PC-3 (cell line): ENCODE results near the gene PSMG3. TPM values are rescaled to one million over a fixed set of nuclear protein-coding genes. Genes with fewer than 3 reads are reported as not detected.

Experiments used
- ATAC-seq: fragments of 200-7000 bp; cut with Tn5 transposase; 2 replicates; pipeline ENCODE4 v1.9.1; 2020; ENCODE audit warnings: mild to moderate bottlenecking, moderate library complexity
- BruUV-seq: library from RNA; stranded (reverse); fragments of 400-500 nt; replicated peaks from 2 replicates; lab custom pipeline; 2021; lab: Mats Ljungman, UMichigan
- CTCF ChIA-PET: fragments of 300-600 bp; sonication (Branson Sonifier 250); formaldehyde crosslinking; loops from one replicate; lab custom pipeline; 2022; ENCODE audit warnings: antibody characterized with exemption; lab: Charles Lee
- POLR2A ChIA-PET: fragments of 300-600 bp; sonication (Branson Sonifier 250); formaldehyde crosslinking; loops from one replicate; lab custom pipeline; 2022; ENCODE audit warnings: antibody characterized with exemption; ENCODE audit not compliant: unreplicated experiment; lab: Charles Lee
- DNase-seq: peaks from one replicate; pipeline ENCODE4 v3.0.0-alpha.2; 2015
- H2AFZ ChIP-seq: fragments of 300-600 bp; sonication (generic); 2 replicates; pipeline ENCODE4 v1.6.0; 2016; ENCODE audit warnings: antibody characterized with exemption, low read length
- H3F3A ChIP-seq: fragments of 300-600 bp; sonication (generic); one replicate; pipeline ENCODE4 v1.6.0; 2017; ENCODE audit warnings: antibody characterized with exemption, low read length, control low read depth, mild to moderate bottlenecking; ENCODE audit not compliant: unreplicated experiment
- H3K27ac ChIP-seq: fragments of 300-600 bp; sonication (generic); 2 replicates; pipeline ENCODE4 v1.5.1; 2016; ENCODE audit warnings: mild to moderate bottlenecking, low read length
- H3K27me3 ChIP-seq: fragments of 300-600 bp; sonication (generic); 2 replicates; pipeline ENCODE4 v1.6.1; 2016; ENCODE audit warnings: low read length, mixed read lengths
- H3K36me3 ChIP-seq: fragments of 300-600 bp; sonication (generic); 2 replicates; pipeline ENCODE4 v1.6.1; 2016; ENCODE audit warnings: low read depth, mixed run types, low read length, mixed read lengths
- H3K4me1 ChIP-seq: fragments of 300-600 bp; sonication (generic); 2 replicates; pipeline ENCODE4 v1.5.1; 2016; ENCODE audit warnings: low read length; ENCODE audit not compliant: insufficient read depth
- H3K4me2 ChIP-seq: fragments of 300-600 bp; sonication (generic); 2 replicates; pipeline ENCODE4 v1.6.0; 2016; ENCODE audit warnings: low read length
- H3K4me3 ChIP-seq: fragments of 300-600 bp; sonication (generic); 2 replicates; pipeline ENCODE4 v1.5.1; 2016; ENCODE audit warnings: mild to moderate bottlenecking, low read length, mixed read lengths
- H3K79me2 ChIP-seq: fragments of 300-600 bp; sonication (generic); 2 replicates; pipeline ENCODE4 v1.6.1; 2017; ENCODE audit warnings: low read length, mixed read lengths
- H3K9ac ChIP-seq: fragments of 300-600 bp; sonication (generic); 2 replicates; pipeline ENCODE4 v1.6.0; 2016; ENCODE audit warnings: mild to moderate bottlenecking, low read length
- H3K9me2 ChIP-seq: fragments of 300-600 bp; sonication (generic); replicated peaks from 2 replicates; pipeline ENCODE4 v1.6.1; 2016; ENCODE audit warnings: mixed run types, low read length, mixed read lengths
- H3K9me3 ChIP-seq: fragments of 300-600 bp; sonication (generic); 2 replicates; pipeline ENCODE4 v1.6.1; 2016; ENCODE audit warnings: low read length, mixed read lengths
- H4K20me1 ChIP-seq: fragments of 300-600 bp; sonication (generic); 2 replicates; pipeline ENCODE4 v1.6.1; 2016; ENCODE audit warnings: low read length, mixed read lengths
- CTCF ChIP-seq: fragments of 300-600 bp; sonication (generic); conservative IDR thresholded peaks from 2 replicates; pipeline ENCODE4 v1.5.1; 2017; ENCODE audit warnings: antibody characterized with exemption, low read depth, mild to moderate bottlenecking, low read length
- EZH2 ChIP-seq: fragments of 300-600 bp; sonication (generic); IDR thresholded peaks from one replicate; pipeline ENCODE4 v1.6.1; 2017; ENCODE audit warnings: antibody characterized with exemption, mild to moderate bottlenecking, low read length; ENCODE audit not compliant: unreplicated experiment
- EZH2phosphoT487 ChIP-seq: fragments of 300-600 bp; sonication (generic); IDR thresholded peaks from 2 replicates; pipeline ENCODE4 v1.6.1; 2018; ENCODE audit warnings: mild to moderate bottlenecking, antibody characterized with exemption, low read length, borderline replicate concordance
- intact Hi-C: fragments of 100-400 bp; cut with micrococcal nuclease; formaldehyde crosslinking; loops from 2 replicates; pipeline ENCODE4 v1.9.0; 2023
- total RNA-seq: library from RNA; depleted of rRNA; stranded (reverse); fragments of >200 nt; gene quantifications from 2 replicates; pipeline ENCODE4 v1.2.3, GENCODE V29; 2014

PSMG3 gene
- total RNA-seq, 1 experiment from 2014 or later, result 133 TPM

GRCh38 chr7:1550005-1550845, 19.6 kb downstream of the PSMG3 start:
- Histone ChIP-seq H3K9me3 (no peaks in the 10 kb centered on the region), H2AFZ (no peak overlapping the region), H3K9ac (no peak overlapping the region), H3K27ac (no peak overlapping the region), H3K36me3 (no peaks in the 10 kb centered on the region), H3K4me1 (peaks cover 11% of the 10 kb centered on the region; the same call in 1 of the 2 replicates), H4K20me1 (no peaks in the 10 kb centered on the region), H3F3A (no peaks in the 10 kb centered on the region), H3K4me3 (no peak overlapping the region), H3K9me2 (no peaks in the 10 kb centered on the region), H3K27me3 (no peaks in the 10 kb centered on the region), H3K79me2 (peaks cover 20% of the 10 kb centered on the region), H3K4me2 (no peak overlapping the region)
- BruUV-seq, result no TSS peak
- ATAC-seq (no peak), DNase-seq (no peak)
- CTCF ChIA-PET, result no interaction called here
- POLR2A ChIA-PET, result no interaction called here
- no peak for TF ChIP-seq EZH2phosphoT487
- TF ChIP-seq CTCF, result no peak
- no peak for TF ChIP-seq EZH2
- intact Hi-C loops, result no loop called here

- Histone ChIP-seq H3K36me3 (no peaks in the 10 kb centered on the region), H3K79me2 (peaks cover 12% of the 10 kb centered on the region), H3K27me3 (no peaks in the 10 kb centered on the region), H4K20me1 (no peaks in the 10 kb centered on the region), H3K9me3 (no peaks in the 10 kb centered on the region), H2AFZ (no peak overlapping the region), H3K4me1 (peaks cover 3% of the 10 kb centered on the region; the same call in 1 of the 2 replicates), H3K9me2 (no peaks in the 10 kb centered on the region), H3K4me3 (no peak overlapping the region), H3K27ac (no peak overlapping the region), H3K9ac (no peak overlapping the region), H3K4me2 (no peak overlapping the region), H3F3A (no peaks in the 10 kb centered on the region)
- DNase-seq, result no peak
- CTCF ChIA-PET, result no interaction called here
- ATAC-seq, result no peak
- no TSS peak for BruUV-seq
- TF ChIP-seq EZH2, result no peak
- TF ChIP-seq EZH2phosphoT487, result no peak
- intact Hi-C loops, result no loop called here
- POLR2A ChIA-PET, result no interaction called here
Measured at GRCh38 chr7:1549357-1550004, 20.4 kb downstream of the PSMG3 start.

- Histone ChIP-seq H3K4me2 (no peak overlapping the region), H3K36me3 (no peaks in the 10 kb centered on the region), H3K27ac (no peak overlapping the region), H3K27me3 (no peaks in the 10 kb centered on the region), H3K9ac (no peak overlapping the region), H4K20me1 (no peaks in the 10 kb centered on the region), H3K4me3 (no peak overlapping the region), H3F3A (no peaks in the 10 kb centered on the region), H3K9me2 (no peaks in the 10 kb centered on the region), H3K79me2 (peaks cover 7% of the 10 kb centered on the region), H3K9me3 (no peaks in the 10 kb centered on the region), H3K4me1 (no peaks in the 10 kb centered on the region), H2AFZ (no peak overlapping the region)
- intact Hi-C loops, result no loop called here
- TF ChIP-seq EZH2phosphoT487 (no peak), EZH2 (no peak), CTCF (no peak)
- ChIA-PET CTCF (no interaction called here), POLR2A (no interaction called here)
- BruUV-seq, result no TSS peak
- DNase-seq (no peak), ATAC-seq (no peak)
Measured at GRCh38 chr7:1548944-1549343, 20.9 kb downstream of the PSMG3 start.
